Measurements from ENCODE around the gene TNFRSF14. TPM values are rescaled to one million over a fixed set of nuclear protein-coding genes. Genes with fewer than 3 reads are reported as not detected.

Gene TNFRSF14
- total RNA-seq, 2 donors from 2014 or later: 124 to 183 TPM

GRCh38 chr1:2604844-2605508 is 48.8 kb downstream of the TNFRSF14 start:
- H3K27ac Mint-ChIP-seq: no peak overlapping the region
- H3K36me3 Mint-ChIP-seq: no peaks in the 10 kb centered on the region
- no peaks in the 10 kb centered on the region for H3K9me3 Mint-ChIP-seq
- no peak for DNase-seq (ENCODE audit: low spot score in 2 of 2)
- ATAC-seq: peak in 1 of 2 donors; percentile 13

GRCh38 chr1:2605509-2606395 is 49.6 kb downstream of the TNFRSF14 start:
- H3K36me3 Mint-ChIP-seq: no peaks in the 10 kb centered on the region

GRCh38 chr1:2606396-2606880 is 50.3 kb downstream of the TNFRSF14 start:
- Mint-ChIP-seq H3K9me3 (no peaks in the 10 kb centered on the region), H3K27ac (no peak overlapping the region), H3K36me3 (no peaks in the 10 kb centered on the region)
- ATAC-seq: no peak
- peak in 1 of 2 donors; percentile 51 for DNase-seq (ENCODE audit: low spot score in 2 of 2)

More at GRCh38 chr1:2605509-2606395, 49.6 kb downstream of the TNFRSF14 start:
- DNase-seq (ENCODE audit: low spot score in 2 of 2) (peak in 1 of 2 donors; percentile 52), ATAC-seq (no peak)
- no peaks in the 10 kb centered on the region for H3K9me3 Mint-ChIP-seq
- no peak overlapping the region for H3K27ac Mint-ChIP-seq

GRCh38 chr1:2606881-2607621 is 50.9 kb downstream of the TNFRSF14 start:
- no peaks in the 10 kb centered on the region for H3K9me3 Mint-ChIP-seq
- DNase-seq (ENCODE audit: low spot score in 2 of 2) (peak in 1 of 2 donors; percentile 35), ATAC-seq (no peak)
- H3K27ac Mint-ChIP-seq: no peak overlapping the region
- H3K36me3 Mint-ChIP-seq: no peaks in the 10 kb centered on the region

- ATAC-seq (no peak), DNase-seq (ENCODE audit: low spot score in 2 of 2) (peak in 1 of 2 donors; percentile 42)
- no peaks in the 10 kb centered on the region for H3K36me3 Mint-ChIP-seq
- H3K9me3 Mint-ChIP-seq: no peaks in the 10 kb centered on the region
- H3K27ac Mint-ChIP-seq: no peak overlapping the region
Observed at GRCh38 chr1:2607641-2608091, 51.5 kb downstream of the TNFRSF14 start.

- ATAC-seq: no peak
- DNase-seq (ENCODE audit: low spot score in 2 of 2): peak in 1 of 2 donors; percentile 25
- Mint-ChIP-seq H3K9me3 (peaks cover 8 to 9% of the 10 kb centered on the region in 2 donors), H3K27ac (no peak overlapping the region), H3K36me3 (peaks cover 0 to 13% of the 10 kb centered on the region in 2 donors)
Observed at GRCh38 chr1:2609319-2610035, 53.3 kb downstream of the TNFRSF14 start.

GRCh38 chr1:2610036-2610959 is 54.1 kb downstream of the TNFRSF14 start:
- H3K27ac Mint-ChIP-seq: no peak overlapping the region
- peaks cover 11% of the 10 kb centered on the region in 2 donors for H3K9me3 Mint-ChIP-seq
- ATAC-seq (no peak), DNase-seq (ENCODE audit: low spot score in 2 of 2) (peak in 1 of 2 donors; percentile 40)
- peaks cover 4 to 17% of the 10 kb centered on the region in 2 donors for H3K36me3 Mint-ChIP-seq

GRCh38 chr1:2611031-2611501 is 54.9 kb downstream of the TNFRSF14 start:
- ATAC-seq: peak; percentile 16 to 70
- peaks cover 13 to 19% of the 10 kb centered on the region in 2 donors for H3K9me3 Mint-ChIP-seq
- H3K27ac Mint-ChIP-seq: no peak overlapping the region
- DNase-seq (ENCODE audit: low spot score in 2 of 2): peak in 1 of 2 donors; percentile 49
- peaks cover 9 to 23% of the 10 kb centered on the region in 2 donors for H3K36me3 Mint-ChIP-seq

GRCh38 chr1:2611621-2612437 is 55.7 kb downstream of the TNFRSF14 start:
- no peak for DNase-seq (ENCODE audit: low spot score in 2 of 2)
- ATAC-seq: no peak
- Mint-ChIP-seq H3K27ac (no peak overlapping the region), H3K9me3 (peaks cover 13 to 24% of the 10 kb centered on the region in 2 donors), H3K36me3 (peaks cover 9 to 27% of the 10 kb centered on the region in 2 donors)

- DNase-seq (ENCODE audit: low spot score in 2 of 2): no peak
- Mint-ChIP-seq H3K36me3 (peaks cover 9 to 27% of the 10 kb centered on the region in 2 donors), H3K9me3 (peaks cover 13 to 24% of the 10 kb centered on the region in 2 donors), H3K27ac (no peak overlapping the region)
- ATAC-seq: no peak
Observed at GRCh38 chr1:2612591-2613365, 56.6 kb downstream of the TNFRSF14 start.
